Measurements from ENCODE around the gene KIAA0513. TPM values are rescaled to one million over a fixed set of nuclear protein-coding genes. Genes with fewer than 3 reads are reported as not detected.

Gene KIAA0513
- total and polyA plus RNA-seq, 11 donors: 4.5 to 14.0 (median 9.1) TPM

DNA sequence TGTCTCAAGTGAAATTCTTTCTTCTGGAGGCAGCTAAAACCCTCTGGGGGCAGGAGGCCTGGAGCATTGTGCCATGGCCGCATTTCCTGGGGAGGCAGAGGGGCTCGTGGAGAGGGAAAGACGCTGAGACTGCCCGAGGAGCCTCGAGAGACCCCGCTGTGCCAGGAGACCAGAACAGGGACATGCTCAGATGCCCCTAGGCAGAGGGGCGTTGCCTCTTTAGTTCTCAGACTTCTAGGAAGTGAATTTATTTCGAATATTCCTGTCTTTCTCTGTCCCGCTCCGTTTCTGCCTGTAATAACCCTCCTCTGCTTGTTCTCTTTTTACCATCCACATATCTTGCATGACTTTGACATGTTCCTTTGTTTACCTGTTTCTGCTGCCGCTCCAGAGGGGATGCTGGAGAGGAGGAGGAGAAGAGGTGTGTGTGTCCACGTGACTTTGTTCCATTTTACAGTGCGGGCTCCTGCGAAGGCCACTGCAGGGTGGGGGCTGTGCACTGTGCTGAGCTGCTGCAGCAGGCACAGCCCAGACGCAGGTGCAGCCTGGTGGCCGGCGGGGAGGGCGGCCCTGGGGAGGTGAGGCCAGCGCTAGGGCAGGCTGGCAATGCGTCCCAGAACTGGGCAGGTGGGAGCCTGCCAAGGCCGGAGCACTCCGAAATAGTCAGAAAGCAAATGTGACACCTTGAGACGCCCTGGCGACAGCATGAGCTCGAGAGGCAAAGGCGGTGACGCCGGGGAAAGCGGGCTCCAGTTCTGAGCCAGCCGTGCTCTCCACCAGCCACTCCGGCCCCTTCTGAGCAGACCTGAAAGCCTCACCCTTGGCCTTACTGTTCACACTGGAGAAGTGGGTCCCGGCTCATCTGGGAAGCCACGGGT, 54.8 kb downstream of the KIAA0513 start:
- ATAC-seq (peak in 1 of 4 donors; percentile 16), DNase-seq (peak in 1 of 5 donors; percentile 20)
- 58 to 85% (median 71%) methylated on average over 22 to 33 of the region's 33 CpGs for WGBS, 4 donors
- Histone ChIP-seq H3K9me3 (no peaks in the 10 kb centered on the region), H3K27ac (no peak overlapping the region), H3K4me3 (no peak overlapping the region), H3K27me3 (no peaks in the 10 kb centered on the region), H3K36me3 (peaks cover 0 to 26% (median 16%) of the 10 kb centered on the region in 9 donors), H3K4me1 (peaks cover 0 to 20% (median 0%) of the 10 kb centered on the region in 12 donors)
- intact Hi-C loops (cut with DNase I): loop anchor here in 5 of 10 donors (10.0 kb wide), 2 partner anchors 98 to 328 kb away; no protein-coding TSS in a partner anchor
- TF ChIP-seq, protein P1, sequence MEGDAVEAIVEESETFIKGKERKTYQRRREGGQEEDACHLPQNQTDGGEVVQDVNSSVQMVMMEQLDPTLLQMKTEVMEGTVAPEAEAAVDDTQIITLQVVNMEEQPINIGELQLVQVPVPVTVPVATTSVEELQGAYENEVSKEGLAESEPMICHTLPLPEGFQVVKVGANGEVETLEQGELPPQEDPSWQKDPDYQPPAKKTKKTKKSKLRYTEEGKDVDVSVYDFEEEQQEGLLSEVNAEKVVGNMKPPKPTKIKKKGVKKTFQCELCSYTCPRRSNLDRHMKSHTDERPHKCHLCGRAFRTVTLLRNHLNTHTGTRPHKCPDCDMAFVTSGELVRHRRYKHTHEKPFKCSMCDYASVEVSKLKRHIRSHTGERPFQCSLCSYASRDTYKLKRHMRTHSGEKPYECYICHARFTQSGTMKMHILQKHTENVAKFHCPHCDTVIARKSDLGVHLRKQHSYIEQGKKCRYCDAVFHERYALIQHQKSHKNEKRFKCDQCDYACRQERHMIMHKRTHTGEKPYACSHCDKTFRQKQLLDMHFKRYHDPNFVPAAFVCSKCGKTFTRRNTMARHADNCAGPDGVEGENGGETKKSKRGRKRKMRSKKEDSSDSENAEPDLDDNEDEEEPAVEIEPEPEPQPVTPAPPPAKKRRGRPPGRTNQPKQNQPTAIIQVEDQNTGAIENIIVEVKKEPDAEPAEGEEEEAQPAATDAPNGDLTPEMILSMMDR (IDR thresholded peaks at IDR 0.05): no peak

DNA sequence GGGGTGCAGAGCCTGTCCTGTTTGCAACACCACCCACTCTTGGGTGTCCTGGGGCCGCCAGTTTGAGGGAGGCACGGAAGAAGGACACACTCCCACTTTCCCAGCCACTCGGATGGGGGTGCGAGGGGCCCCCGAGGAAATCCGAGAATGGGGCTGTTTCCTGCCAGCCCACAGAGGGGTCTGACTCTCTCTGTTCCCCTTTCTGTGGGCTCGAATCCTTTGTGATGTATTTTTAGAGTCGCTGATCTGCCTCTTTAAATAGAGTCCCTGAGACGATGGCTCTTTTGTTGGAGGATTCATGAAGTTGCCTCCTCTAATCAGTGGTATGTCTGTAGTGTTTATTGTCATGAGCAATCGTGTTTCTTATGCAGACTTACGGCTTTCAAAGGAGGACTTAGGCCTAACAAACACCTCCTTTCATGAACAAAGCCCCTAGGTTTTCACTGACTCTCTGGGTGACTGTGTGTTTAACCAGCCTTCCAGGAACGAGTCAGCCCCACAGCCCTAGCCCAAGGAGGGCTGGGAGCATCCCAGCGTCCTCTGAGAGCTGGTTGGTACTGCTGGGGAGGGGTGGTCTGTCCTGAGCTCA, 55.5 kb downstream of the KIAA0513 start:
- ATAC-seq (no peak), DNase-seq (no peak)
- no peaks in the 10 kb centered on the region for H3K9me3 ChIP-seq
- H3K4me1 ChIP-seq: peaks cover 0 to 20% (median 0%) of the 10 kb centered on the region in 12 donors
- H3K27ac ChIP-seq: no peak overlapping the region
- TF ChIP-seq POLR2A (IDR thresholded peaks at IDR 0.05): no peak
- TF ChIP-seq, protein P1 (IDR thresholded peaks at IDR 0.05): no peak
- 46 to 61% (median 55%) methylated on average over 12 to 13 of the region's 13 CpGs for WGBS, 4 donors
- peaks cover 0 to 24% (median 11%) of the 10 kb centered on the region in 9 donors for H3K36me3 ChIP-seq
- intact Hi-C loops (cut with DNase I): loop anchor here in 5 of 10 donors (10.0 kb wide), 2 partner anchors 98 to 328 kb away; no protein-coding TSS in a partner anchor
- H3K4me3 ChIP-seq: no peak overlapping the region
- H3K27me3 ChIP-seq: no peaks in the 10 kb centered on the region

DNA sequence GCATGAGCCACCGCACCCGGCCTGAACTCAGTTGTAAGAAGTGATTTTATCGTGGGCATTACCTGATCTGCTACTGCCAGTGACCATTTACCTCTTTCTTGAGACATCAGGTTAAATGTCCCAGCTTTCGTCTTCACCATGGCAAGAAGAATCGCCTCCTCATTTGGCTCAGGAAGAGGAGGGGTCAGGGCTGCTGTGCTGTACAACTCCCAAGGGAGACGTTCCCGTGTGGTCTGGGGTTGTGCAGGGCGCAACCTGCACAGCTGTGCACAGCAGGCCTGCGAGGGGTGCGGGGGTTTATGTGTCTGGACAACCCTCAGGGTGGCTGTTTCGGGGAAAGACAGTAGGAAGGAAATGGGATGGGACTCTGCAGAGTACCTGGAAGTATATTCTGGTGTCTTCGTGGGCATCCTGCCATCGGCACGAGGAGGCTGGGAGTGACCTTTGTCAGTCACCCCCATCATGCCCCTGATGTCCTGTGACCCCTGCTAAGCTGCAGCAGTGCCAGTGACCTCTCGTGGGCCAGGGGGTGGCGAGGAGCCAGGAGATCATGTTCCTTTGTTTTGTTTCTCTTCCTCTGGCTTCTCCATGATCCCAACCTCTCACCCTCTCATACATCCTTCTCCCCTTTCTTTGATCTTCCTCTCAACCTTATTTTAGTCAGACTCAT, 57.4 kb downstream of the KIAA0513 start:
- DNase-seq: peak in 1 of 5 donors; percentile 36
- Histone ChIP-seq H3K27me3 (no peaks in the 10 kb centered on the region), H3K27ac (no peak overlapping the region), H3K9me3 (no peaks in the 10 kb centered on the region), H3K36me3 (peaks cover 0 to 25% (median 0%) of the 10 kb centered on the region in 9 donors), H3K4me1 (peaks cover 0 to 26% (median 5%) of the 10 kb centered on the region in 12 donors), H3K4me3 (no peak overlapping the region)
- TF ChIP-seq, protein P1 (IDR thresholded peaks at IDR 0.05): no peak
- TF ChIP-seq POLR2A (IDR thresholded peaks at IDR 0.05): no peak
- intact Hi-C loops (cut with DNase I): loop anchor here in 7 of 10 donors (5.0 to 10.0 kb wide), 6 partner anchors 58 to 330 kb away; partner anchors contain the start of genes KIAA0513 (in 1 of the 7) and ZDHHC7 (in 1 of the 7)
- WGBS, 4 donors: 73 to 81% (median 79%) methylated on average over 16 of the region's 16 CpGs
- no peak for ATAC-seq

All from heart left ventricle (tissue), 16 donors.